Lung (tissue), 12 donors: ENCODE results near the gene FSTL5. TPM values are rescaled to one million over a fixed set of nuclear protein-coding genes. Genes with fewer than 3 reads are reported as not detected.

Experiments used
- ATAC-seq: fragments of 200-7000 bp; cut with Tn5 transposase; one replicate; pipeline ENCODE4 v1.9.1; 2020; ENCODE audit warnings: moderate number of reproducible peaks; ENCODE audit not compliant: insufficient read depth, low FRiP score
- DNase-seq, 3 donors: peaks; one replicate each; pipeline ENCODE4 v3.0.0-alpha.2; 2013 to 2017
- H3K27ac ChIP-seq, 2 donors: one replicate each; pipeline ENCODE4 v1.5.1; 2013; ENCODE audit warnings: mild to moderate bottlenecking in 2 of 2, moderate library complexity in 2 of 2, control low read depth in 1 of 2, inconsistent platforms in 1 of 2, low read depth in 1 of 2, low read length in 1 of 2
- H3K27me3 ChIP-seq, 3 donors: one replicate each; pipeline ENCODE4 v1.5.1; 2013; ENCODE audit warnings: low read length in 2 of 3; ENCODE audit not compliant: control insufficient read depth in 3 of 3, insufficient read depth in 3 of 3
- H3K36me3 ChIP-seq, 4 donors: one replicate each; pipeline ENCODE4 v1.5.1; 2013; ENCODE audit warnings: low read length in 4 of 4, mild to moderate bottlenecking in 1 of 4, moderate library complexity in 1 of 4; ENCODE audit not compliant: control insufficient read depth in 4 of 4, insufficient read depth in 4 of 4
- H3K4me1 ChIP-seq, 5 donors: one replicate each; pipeline ENCODE4 v1.5.1; 2013; ENCODE audit warnings: low read length in 5 of 5, mild to moderate bottlenecking in 2 of 5, moderate library complexity in 1 of 5; ENCODE audit not compliant: control insufficient read depth in 5 of 5, insufficient read depth in 5 of 5
- H3K4me3 ChIP-seq: one replicate; pipeline ENCODE4 v1.5.1; 2013; ENCODE audit warnings: mild to moderate bottlenecking, control low read depth, moderate library complexity
- H3K9ac ChIP-seq, 2 donors: one replicate each; pipeline ENCODE4 v1.5.1; 2013; ENCODE audit warnings: low read length in 2 of 2, control low read depth in 1 of 2; ENCODE audit not compliant: insufficient read depth in 1 of 2
- H3K9me3 ChIP-seq, 4 donors: one replicate each; pipeline ENCODE4 v1.5.1; 2013; ENCODE audit warnings: low read length in 3 of 4, mild to moderate bottlenecking in 1 of 4, moderate library complexity in 1 of 4; ENCODE audit not compliant: control insufficient read depth in 4 of 4, insufficient read depth in 3 of 4
- WGBS, 2 donors: extraction: QIAGEN DNeasy Blood & Tissue Kit; methylation state at CpG; one replicate each; pipeline ENCODE4 v1.1.7; 2013; 5-methylcytosine and 5-hydroxymethylcytosine counted together
- polyA plus RNA-seq, 2 donors: library from polyadenylated mRNA; stranded (reverse); fragments of 200-250 nt; gene quantifications; one replicate each; pipeline ENCODE4 v1.2.1, GENCODE V29; 2013
- total RNA-seq, 2 donors: library from RNA; depleted of rRNA in 1 of 2; stranded (reverse); fragments of >200 nt in 1 of 2; gene quantifications; one replicate each; pipeline ENCODE4 v1.2.1, GENCODE V29; 2014 to 2021
- TF ChIP-seq, protein P1 (sequence below): IDR thresholded peaks from 2 replicates; pipeline ENCODE4 v1.5.1; 2012; ENCODE audit warnings: mild to moderate bottlenecking; ENCODE audit errors: control extremely low read depth, extremely low read depth
- donor health status: control.
- donor health status: control.
- donor health status: Bipolar disorder and iron deficiency.
- donor health status: healthy.
- donor health status: DM: yes; HTN: yes; CAD: no.

The FSTL5 gene
- total and polyA plus RNA-seq, 4 donors: 0.23 TPM; not detected in 3

DNA sequence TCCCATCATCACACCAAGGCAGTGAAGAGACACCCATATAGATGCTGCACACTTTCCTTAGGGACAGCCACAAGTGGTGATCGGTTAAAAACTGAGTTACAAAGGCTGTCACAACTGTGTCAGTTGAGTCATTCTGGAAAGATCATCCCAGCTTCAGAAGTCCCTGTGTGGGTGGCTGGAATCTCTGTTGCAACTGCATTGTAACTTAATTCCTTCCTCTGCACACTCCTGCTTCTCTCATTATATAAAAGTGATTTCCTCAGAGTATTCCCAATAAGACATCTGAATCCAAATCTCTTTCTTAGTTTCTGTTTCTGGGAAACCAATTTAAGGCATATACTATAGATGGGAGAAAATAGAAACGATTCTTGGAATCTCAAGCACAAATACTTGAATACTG lies 88.1 kb downstream of the FSTL5 start:
- WGBS, 2 donors: 73 to 85% methylated on average over 2 of the region's 2 CpGs
- H3K4me3 ChIP-seq: no peak overlapping the region
- no peaks in the 10 kb centered on the region for H3K27me3 ChIP-seq
- no peak for DNase-seq
- H3K9me3 ChIP-seq: no peaks in the 10 kb centered on the region
- TF ChIP-seq, protein P1, sequence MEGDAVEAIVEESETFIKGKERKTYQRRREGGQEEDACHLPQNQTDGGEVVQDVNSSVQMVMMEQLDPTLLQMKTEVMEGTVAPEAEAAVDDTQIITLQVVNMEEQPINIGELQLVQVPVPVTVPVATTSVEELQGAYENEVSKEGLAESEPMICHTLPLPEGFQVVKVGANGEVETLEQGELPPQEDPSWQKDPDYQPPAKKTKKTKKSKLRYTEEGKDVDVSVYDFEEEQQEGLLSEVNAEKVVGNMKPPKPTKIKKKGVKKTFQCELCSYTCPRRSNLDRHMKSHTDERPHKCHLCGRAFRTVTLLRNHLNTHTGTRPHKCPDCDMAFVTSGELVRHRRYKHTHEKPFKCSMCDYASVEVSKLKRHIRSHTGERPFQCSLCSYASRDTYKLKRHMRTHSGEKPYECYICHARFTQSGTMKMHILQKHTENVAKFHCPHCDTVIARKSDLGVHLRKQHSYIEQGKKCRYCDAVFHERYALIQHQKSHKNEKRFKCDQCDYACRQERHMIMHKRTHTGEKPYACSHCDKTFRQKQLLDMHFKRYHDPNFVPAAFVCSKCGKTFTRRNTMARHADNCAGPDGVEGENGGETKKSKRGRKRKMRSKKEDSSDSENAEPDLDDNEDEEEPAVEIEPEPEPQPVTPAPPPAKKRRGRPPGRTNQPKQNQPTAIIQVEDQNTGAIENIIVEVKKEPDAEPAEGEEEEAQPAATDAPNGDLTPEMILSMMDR: no peak
- no peak overlapping the region for H3K9ac ChIP-seq
- no peak for ATAC-seq
- H3K36me3 ChIP-seq: no peaks in the 10 kb centered on the region
- no peaks in the 10 kb centered on the region for H3K4me1 ChIP-seq
- H3K27ac ChIP-seq: no peak overlapping the region

DNA sequence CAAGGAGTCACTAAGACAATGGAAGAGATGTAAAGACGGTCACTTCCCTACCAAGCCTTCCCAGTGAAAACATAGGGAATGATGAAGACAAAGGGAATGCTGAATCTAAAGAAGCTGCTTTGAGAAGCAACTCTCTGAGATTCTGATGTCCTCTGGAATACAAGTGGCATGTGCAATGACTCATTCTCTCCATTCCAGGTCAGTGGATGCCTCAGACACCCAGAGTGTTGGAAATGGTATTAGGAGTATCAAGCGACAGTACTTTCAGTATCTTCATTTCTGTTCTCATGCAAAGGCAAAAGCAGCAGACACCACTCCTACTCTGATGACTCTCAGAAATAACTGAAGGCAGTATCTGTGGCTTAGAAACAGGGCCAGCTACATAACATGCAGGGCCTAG lies 102.6 kb downstream of the FSTL5 start:
- Histone ChIP-seq H3K4me1 (no peaks in the 10 kb centered on the region), H3K27me3 (peaks cover 0 to 3% (median 0%) of the 10 kb centered on the region in 3 donors), H3K36me3 (no peaks in the 10 kb centered on the region), H3K9me3 (no peaks in the 10 kb centered on the region), H3K9ac (no peak overlapping the region), H3K27ac (no peak overlapping the region), H3K4me3 (no peak overlapping the region)
- TF ChIP-seq, protein P1: no peak
- DNase-seq (no peak), ATAC-seq (no peak)
- WGBS, 2 donors: 77 to 85% methylated on average over 2 of the region's 2 CpGs

DNA sequence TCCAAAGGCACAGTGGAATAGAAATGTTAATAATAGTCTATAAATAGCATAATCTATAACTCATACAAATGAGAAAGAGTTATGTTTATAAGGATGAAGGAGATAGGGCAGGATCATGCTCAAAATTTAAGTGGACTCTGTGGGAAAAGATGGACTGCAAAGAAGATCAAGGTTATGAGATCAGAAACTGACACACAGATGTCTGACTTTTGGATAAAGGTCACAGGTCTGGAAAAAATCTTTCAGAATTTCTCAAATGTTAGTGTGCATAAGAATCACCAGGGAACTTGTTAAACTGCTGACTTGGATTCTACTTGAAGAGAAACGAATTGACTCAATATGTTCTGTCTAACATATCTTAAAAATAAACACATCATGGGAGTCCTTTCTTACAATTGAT lies 104.1 kb downstream of the FSTL5 start:
- TF ChIP-seq, protein P1: no peak
- Histone ChIP-seq H3K4me1 (no peaks in the 10 kb centered on the region), H3K9ac (no peak overlapping the region), H3K9me3 (no peaks in the 10 kb centered on the region), H3K27me3 (peaks cover 0 to 3% (median 0%) of the 10 kb centered on the region in 3 donors), H3K27ac (no peak overlapping the region), H3K4me3 (no peak overlapping the region), H3K36me3 (no peaks in the 10 kb centered on the region)
- WGBS, 2 donors: 62 to 68% methylated on average over 1 of the region's 1 CpG
- DNase-seq (no peak), ATAC-seq (no peak)

DNA sequence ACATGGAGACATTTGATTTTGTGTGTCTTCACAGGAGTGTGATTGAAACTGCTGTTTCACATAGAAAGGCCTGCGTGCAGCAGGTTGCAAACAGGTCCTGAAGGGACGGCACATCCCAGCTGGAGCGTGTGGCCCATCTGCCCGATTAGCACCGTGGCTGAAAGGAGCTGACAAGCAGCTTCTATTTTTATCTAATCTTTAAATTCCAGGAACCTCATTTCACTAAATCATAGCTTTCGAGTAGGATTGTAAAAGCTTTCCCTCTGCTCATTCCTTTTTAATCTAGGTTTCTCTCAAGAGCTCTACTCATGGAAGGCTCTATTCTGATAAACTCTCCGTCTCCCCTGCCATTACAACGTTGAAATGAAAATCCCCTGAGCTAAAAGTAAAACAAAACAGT lies 106.8 kb downstream of the FSTL5 start:
- Histone ChIP-seq H3K36me3 (no peaks in the 10 kb centered on the region), H3K4me3 (no peak overlapping the region), H3K9me3 (no peaks in the 10 kb centered on the region), H3K27ac (no peak overlapping the region), H3K4me1 (no peaks in the 10 kb centered on the region), H3K27me3 (peaks cover 0 to 3% (median 0%) of the 10 kb centered on the region in 3 donors), H3K9ac (no peak overlapping the region)
- 41 to 66% methylated on average over 8 of the region's 8 CpGs for WGBS, 2 donors
- ATAC-seq (no peak), DNase-seq (peak in 1 of 3 donors; percentile 1)
- TF ChIP-seq, protein P1: no peak
